Testis (tissue), 2 donors: Measurements from ENCODE around the gene GHRHR.

Experiments used
- POLR2A ChIP-seq: fragments of 450-650 bp; IDR thresholded peaks from one replicate; pipeline ENCODE4 v1.6.1; 2017; ENCODE audit warnings: antibody characterized with exemption, mild to moderate bottlenecking, moderate library complexity
- TF ChIP-seq, protein P1 (sequence below), 3 experiments: fragments of 450-650 bp in 2 of 3; fragments of 200-600 bp in 1 of 3; sonication (generic) in 1 of 3; IDR thresholded peaks; one replicate each; pipeline ENCODE4 v1.5.1; 2016 to 2019; ENCODE audit warnings: antibody characterized with exemption in 3 of 3, mild to moderate bottlenecking in 2 of 3, moderate library complexity in 1 of 3

- TF ChIP-seq, protein P1, sequence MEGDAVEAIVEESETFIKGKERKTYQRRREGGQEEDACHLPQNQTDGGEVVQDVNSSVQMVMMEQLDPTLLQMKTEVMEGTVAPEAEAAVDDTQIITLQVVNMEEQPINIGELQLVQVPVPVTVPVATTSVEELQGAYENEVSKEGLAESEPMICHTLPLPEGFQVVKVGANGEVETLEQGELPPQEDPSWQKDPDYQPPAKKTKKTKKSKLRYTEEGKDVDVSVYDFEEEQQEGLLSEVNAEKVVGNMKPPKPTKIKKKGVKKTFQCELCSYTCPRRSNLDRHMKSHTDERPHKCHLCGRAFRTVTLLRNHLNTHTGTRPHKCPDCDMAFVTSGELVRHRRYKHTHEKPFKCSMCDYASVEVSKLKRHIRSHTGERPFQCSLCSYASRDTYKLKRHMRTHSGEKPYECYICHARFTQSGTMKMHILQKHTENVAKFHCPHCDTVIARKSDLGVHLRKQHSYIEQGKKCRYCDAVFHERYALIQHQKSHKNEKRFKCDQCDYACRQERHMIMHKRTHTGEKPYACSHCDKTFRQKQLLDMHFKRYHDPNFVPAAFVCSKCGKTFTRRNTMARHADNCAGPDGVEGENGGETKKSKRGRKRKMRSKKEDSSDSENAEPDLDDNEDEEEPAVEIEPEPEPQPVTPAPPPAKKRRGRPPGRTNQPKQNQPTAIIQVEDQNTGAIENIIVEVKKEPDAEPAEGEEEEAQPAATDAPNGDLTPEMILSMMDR (IDR thresholded peaks at IDR 0.05): no peak
- no peak for TF ChIP-seq POLR2A
Observed at GRCh38 chr7:30916767-30917166, 47.0 kb upstream of the GHRHR start.
